HEK293T (cell line): ENCODE data around the gene OXSR1.

Experiments
- BHLHE40 ChIP-seq: fragments of 450-650 bp; IDR thresholded peaks from 2 replicates; pipeline ENCODE4 v1.6.1; 2016; ENCODE audit warnings: mild to moderate bottlenecking, moderate library complexity, borderline replicate concordance
- TARDBP ChIP-seq: fragments of 450-650 bp; IDR thresholded peaks from 2 replicates; pipeline ENCODE4 v1.6.1; 2016

- TF ChIP-seq TARDBP (no peak), BHLHE40 (no peak)
Measured at GRCh38 chr3:38281895-38282686, 116.8 kb downstream of the OXSR1 start, which contains the start of gene SLC22A14.
